Endothelial cell of umbilical vein (primary cell): Measurements from ENCODE around the gene STK11IP. TPM values are rescaled to one million over a fixed set of nuclear protein-coding genes. Genes with fewer than 3 reads are reported as not detected.

Experiments
- BruUV-seq: library from RNA; stranded (reverse); fragments of 400-500 nt; replicated peaks from 2 replicates; lab custom pipeline; 2021; lab: Mats Ljungman, UMichigan
- CTCF ChIA-PET: fragments of 300-600, 350-600 bp; sonication (Branson Sonifier 250); formaldehyde crosslinking; loops from one replicate; lab custom pipeline; 2021; ENCODE audit warnings: antibody characterized with exemption, inconsistent platforms; lab: Charles Lee
- POLR2A ChIA-PET: fragments of 300-600, 350-600 bp; sonication (Branson Sonifier 250); formaldehyde crosslinking; loops from one replicate; lab custom pipeline; 2021; ENCODE audit warnings: antibody characterized with exemption, inconsistent platforms; lab: Charles Lee
- DNase-seq: peaks from one replicate; pipeline ENCODE4 v3.0.0-alpha.2; 2011; ENCODE audit warnings: low read depth, low spot score
- FAIRE-seq: peaks from 2 replicates; lab custom pipeline; 2011; peaks lifted over from hg19 to GRCh38; lab: Jason Lieb, UNC
- H2AFZ ChIP-seq: 2 replicates; pipeline ENCODE4 v1.6.0; 2012; ENCODE audit warnings: low read depth, low read length, control low read depth, inconsistent platforms
- H3K27ac ChIP-seq: 2 replicates; pipeline ENCODE4 v1.5.1; 2011; ENCODE audit warnings: low read depth, mild to moderate bottlenecking, control low read depth, low read length, moderate library complexity; ENCODE audit not compliant: insufficient read depth
- H3K27me3 ChIP-seq, 2 experiments: 2 replicates each; pipeline versions ENCODE4 v1.6.0 to v1.6.1; 2011; ENCODE audit warnings: low read length in 2 of 2, mixed read lengths in 1 of 2; ENCODE audit not compliant: control insufficient read depth in 2 of 2, insufficient read depth in 2 of 2
- H3K36me3 ChIP-seq, 2 experiments: 2 replicates in 1 of 2; 3 replicates in 1 of 2; pipeline ENCODE4 v1.5.1; 2011; ENCODE audit warnings: low read length in 2 of 2, mild to moderate bottlenecking in 1 of 2, moderate library complexity in 1 of 2; ENCODE audit not compliant: control insufficient read depth in 2 of 2, insufficient read depth in 2 of 2; ENCODE audit errors: extremely low read depth in 1 of 2
- H3K4me1 ChIP-seq: 3 replicates; pipeline ENCODE4 v1.5.1; 2011; ENCODE audit warnings: mild to moderate bottlenecking, low read length; ENCODE audit not compliant: control insufficient read depth, insufficient read depth; ENCODE audit errors: extremely low read depth
- H3K4me2 ChIP-seq: 2 replicates; pipeline ENCODE4 v1.6.1; 2011; ENCODE audit warnings: low read length, control low read depth, mixed read lengths; ENCODE audit not compliant: insufficient read depth
- H3K4me3 ChIP-seq, 3 experiments: fragments of 200-600 bp in 1 of 3; sonication (generic), shearing (Covaris generic) in 1 of 3; replicated peaks in 1 of 3; 2 replicates each; pipeline ENCODE4 v1.5.1; 2011 to 2016; ENCODE audit warnings: control low read depth in 3 of 3, low read length in 3 of 3, mild to moderate bottlenecking in 2 of 3, inconsistent platforms in 1 of 3, low read depth in 1 of 3, moderate library complexity in 1 of 3; ENCODE audit not compliant: insufficient read depth in 1 of 3
- H3K79me2 ChIP-seq: 2 replicates; pipeline ENCODE4 v1.6.0; 2012; ENCODE audit warnings: low read length, inconsistent platforms; ENCODE audit not compliant: control insufficient read depth, insufficient read depth
- H3K9ac ChIP-seq: replicated peaks from 2 replicates; pipeline ENCODE3; 2011; ENCODE audit warnings: low read length, control low read depth; ENCODE audit not compliant: insufficient read depth; ENCODE audit errors: extremely low read depth
- H3K9me1 ChIP-seq: replicated peaks from 3 replicates; pipeline ENCODE4 v1.6.0; 2011; ENCODE audit warnings: mild to moderate bottlenecking, low read length; ENCODE audit not compliant: control insufficient read depth, insufficient read depth; ENCODE audit errors: extremely low read depth
- H3K9me3 ChIP-seq: replicated peaks from 2 replicates; pipeline ENCODE4 v1.5.1; 2012; ENCODE audit warnings: low read length, inconsistent platforms; ENCODE audit not compliant: control insufficient read depth, insufficient read depth
- H4K20me1 ChIP-seq: replicated peaks from 2 replicates; pipeline ENCODE3; 2011; ENCODE audit warnings: mild to moderate bottlenecking, low read length; ENCODE audit not compliant: control insufficient read depth, insufficient read depth; ENCODE audit errors: extremely low read depth
- EZH2 ChIP-seq: IDR thresholded peaks from 2 replicates; pipeline ENCODE4 v1.6.1; 2012; ENCODE audit warnings: borderline replicate concordance, low read depth, mild to moderate bottlenecking, moderate library complexity, low read length, inconsistent platforms; ENCODE audit not compliant: severe bottlenecking
- FOS ChIP-seq: IDR thresholded peaks from 2 replicates; pipeline ENCODE4 v1.6.1; 2011; ENCODE audit warnings: mild to moderate bottlenecking, low read length, moderate library complexity, borderline replicate concordance; ENCODE audit not compliant: insufficient read depth
- GATA2 ChIP-seq: IDR thresholded peaks from 2 replicates; pipeline ENCODE4 v1.7.0; 2011; ENCODE audit warnings: low read depth, mild to moderate bottlenecking, moderate library complexity, mixed read lengths, low read length; ENCODE audit not compliant: insufficient read length, insufficient read depth
- JUN ChIP-seq: IDR thresholded peaks from 2 replicates; pipeline ENCODE4 v1.6.1; 2011; ENCODE audit warnings: borderline replicate concordance, low read depth; ENCODE audit not compliant: insufficient read length, insufficient read depth
- MYC ChIP-seq: IDR thresholded peaks from one replicate; pipeline ENCODE4 v1.6.1; 2011; ENCODE audit warnings: mild to moderate bottlenecking, low read depth, low read length
- POLR2A ChIP-seq: IDR thresholded peaks from 2 replicates; pipeline ENCODE4 v1.6.1; 2012; ENCODE audit warnings: low read depth, mild to moderate bottlenecking, control low read depth, low read length
- dilution Hi-C: fragments of 300-500 bp; cut with MboI; formaldehyde crosslinking; loops from one replicate; pipeline ENCODE4 v1.15.0; 2019; ENCODE audit warnings: low sequenced_read_pairs; ENCODE audit not compliant: extremely low pct_ligation_motif_present
- intact Hi-C: fragments of 100-400 bp; cut with micrococcal nuclease; formaldehyde crosslinking; loops from one replicate; pipeline ENCODE4 v1.10.0; 2022
- polyA plus RNA-seq, 4 experiments: library from polyadenylated mRNA; depleted of rRNA in 3 of 4; stranded (reverse) in 3 of 4; unstranded in 1 of 4; fragments of >200 nt; gene quantifications; 2 replicates each; pipeline versions ENCODE4 v1.2.1 to v1.2.3, GENCODE V29; 2011 to 2012; ENCODE audit warnings: missing spikeins in 1 of 4
- total RNA-seq: library from RNA; stranded (reverse); gene quantifications from 2 replicates; pipeline ENCODE4 v1.2.3, GENCODE V29; 2021
- TF ChIP-seq, protein P1 (sequence below): IDR thresholded peaks from 2 replicates; pipeline ENCODE4 v1.6.1; 2011; ENCODE audit not compliant: insufficient read depth, insufficient read length

Gene STK11IP
- total and polyA plus RNA-seq, 2 donors (not counting 3 experiments of a cell fraction or from before 2014, with no cell fraction given), result 17.7 to 19.2 TPM

DNA sequence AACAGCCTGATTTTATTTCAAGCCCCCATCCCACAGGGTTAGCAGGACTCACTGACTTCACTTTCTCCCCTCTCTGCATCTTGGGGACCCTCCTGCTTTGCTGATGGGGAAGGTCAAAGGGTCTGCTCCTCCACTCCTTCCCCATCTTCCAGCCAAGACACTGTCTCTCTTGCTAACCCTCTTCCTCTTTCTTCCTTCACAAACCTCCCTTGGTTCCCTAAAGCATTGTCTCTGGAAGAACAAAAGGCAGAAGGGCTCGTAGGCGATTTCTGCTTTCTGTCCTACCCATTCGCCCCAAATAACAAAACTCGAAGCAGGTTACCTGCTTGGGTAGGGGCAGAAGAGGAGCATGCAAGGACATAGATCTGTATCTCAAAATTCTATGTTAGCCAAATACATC lies 24.3 kb downstream of the STK11IP start:
- Histone ChIP-seq H3K79me2 (no peaks in the 10 kb centered on the region), H3K4me1 (no peaks in the 10 kb centered on the region), H2AFZ (no peak overlapping the region), H3K9me3 (no peaks in the 10 kb centered on the region), H3K27me3 (peaks cover 10 to 11% of the 10 kb centered on the region in 2 experiments), H3K27ac (no peak overlapping the region), H3K4me2 (no peak overlapping the region), H3K9ac (no peak overlapping the region), H3K36me3 (no peaks in the 10 kb centered on the region), H3K9me1 (no peaks in the 10 kb centered on the region), H3K4me3 (no peak overlapping the region), H4K20me1 (no peaks in the 10 kb centered on the region)
- ChIA-PET POLR2A (no interaction called here), CTCF (interaction anchor here (0.9 kb wide), 1 partner anchor 21 kb away, joined by 3 read pairs; no protein-coding TSS in a partner anchor)
- FAIRE-seq, result no peak
- DNase-seq, result no peak
- dilution Hi-C loops (no loop called here), intact Hi-C loops (no loop called here)
- TF ChIP-seq JUN, result no peak
- BruUV-seq, result no TSS peak

DNA sequence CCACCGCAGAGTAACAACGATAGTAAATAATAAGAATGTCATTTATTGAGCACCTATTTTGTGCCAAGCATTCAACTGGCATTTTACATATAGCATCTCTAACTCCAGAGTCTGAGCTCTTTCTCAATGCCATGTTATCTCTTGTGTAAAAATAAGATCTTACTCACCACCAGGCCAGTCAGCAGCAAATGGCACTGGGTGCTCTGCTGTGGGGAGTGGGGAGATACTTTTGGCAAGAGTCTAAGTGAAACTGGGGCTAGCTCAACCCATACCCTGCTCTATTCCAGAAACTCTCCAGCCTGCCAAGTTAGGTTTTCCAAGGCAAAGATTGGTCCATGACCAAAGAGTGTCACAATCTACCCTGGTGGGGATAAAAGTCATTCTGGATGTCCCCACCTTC lies 24.8 kb downstream of the STK11IP start:
- no peaks in the 10 kb centered on the region for H4K20me1 ChIP-seq
- no peaks in the 10 kb centered on the region for H3K9me3 ChIP-seq
- no peak overlapping the region for H3K4me2 ChIP-seq
- POLR2A ChIA-PET, result no interaction called here
- no peak for DNase-seq
- BruUV-seq, result no TSS peak
- CTCF ChIA-PET, result interaction anchor here (0.9 kb wide), 1 partner anchor 20 kb away, joined by 3 read pairs; no protein-coding TSS in a partner anchor
- no peaks in the 10 kb centered on the region for H3K36me3 ChIP-seq
- intact Hi-C loops, result no loop called here
- no peaks in the 10 kb centered on the region for H3K79me2 ChIP-seq
- TF ChIP-seq POLR2A, result no peak
- TF ChIP-seq EZH2, result no peak
- TF ChIP-seq, protein P1, sequence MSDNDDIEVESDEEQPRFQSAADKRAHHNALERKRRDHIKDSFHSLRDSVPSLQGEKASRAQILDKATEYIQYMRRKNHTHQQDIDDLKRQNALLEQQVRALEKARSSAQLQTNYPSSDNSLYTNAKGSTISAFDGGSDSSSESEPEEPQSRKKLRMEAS, result no peak
- TF ChIP-seq MYC, result no peak
- no peak for TF ChIP-seq JUN
- TF ChIP-seq FOS, result no peak
- no peak for TF ChIP-seq GATA2
- FAIRE-seq, result no peak
- H3K9me1 ChIP-seq, result no peaks in the 10 kb centered on the region
- no peak overlapping the region for H3K9ac ChIP-seq
- H3K27me3 ChIP-seq, result peaks cover 12 to 14% of the 10 kb centered on the region in 2 experiments
- dilution Hi-C loops, result no loop called here
- no peak overlapping the region for H2AFZ ChIP-seq
- no peak overlapping the region for H3K27ac ChIP-seq
- H3K4me1 ChIP-seq, result no peaks in the 10 kb centered on the region
- no peak overlapping the region for H3K4me3 ChIP-seq
